ENCODE measurements around the gene TRPM7.

DNA sequence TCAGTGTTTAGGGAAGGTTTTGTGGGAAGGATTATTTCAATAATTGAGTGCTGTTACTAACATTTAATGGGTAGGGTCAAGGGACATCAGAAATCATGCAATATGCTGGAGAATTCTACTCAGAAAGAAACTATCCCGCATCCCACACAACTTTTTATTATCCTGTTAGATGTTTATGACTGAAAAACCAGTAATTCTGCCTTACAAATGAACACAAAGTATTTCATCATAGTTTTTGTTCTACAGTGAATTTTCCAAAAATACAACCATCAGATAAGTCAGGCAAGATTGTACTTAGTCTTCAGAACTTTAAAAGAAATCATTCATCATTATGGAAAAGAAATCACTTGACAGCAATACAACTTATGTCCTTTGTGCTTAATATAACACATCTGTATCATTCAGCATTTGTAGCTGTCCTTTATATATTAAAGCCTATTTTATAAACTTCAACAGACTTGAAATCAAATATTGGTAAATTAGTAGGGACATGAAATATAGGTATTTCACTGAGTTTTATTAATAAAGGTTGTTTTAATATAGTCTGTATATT is 61.9 kb downstream of the TRPM7 start:
- TF ChIP-seq CTCF (IDR thresholded peaks at IDR 0.05) (no peak), POLR2A (IDR thresholded peaks at IDR 0.05) (no peak)
